C4-2B (cell line): ENCODE data around the gene GRM7.

Experiments
- H3K27ac ChIP-seq: fragments of 450-650 bp; 2 replicates; pipeline ENCODE4 v1.5.1; 2017
- CTCF ChIP-seq: fragments of 450-650 bp; conservative IDR thresholded peaks from 2 replicates; pipeline ENCODE4 v1.5.1; 2017; ENCODE audit warnings: mild to moderate bottlenecking
- ZFX ChIP-seq: fragments of 450-650 bp; IDR thresholded peaks from 2 replicates; pipeline ENCODE4 v1.6.1; 2017

GRM7 gene

GRCh38 chr3:7518026-7518425, 657.1 kb downstream of the GRM7 start:
- no peak overlapping the region for H3K27ac ChIP-seq

GRCh38 chr3:7518456-7518855, 657.5 kb downstream of the GRM7 start:
- H3K27ac ChIP-seq = no peak overlapping the region
- no peak for TF ChIP-seq CTCF
- no peak for TF ChIP-seq ZFX

More at GRCh38 chr3:7518026-7518425, 657.1 kb downstream of the GRM7 start:
- no peak for TF ChIP-seq ZFX
- TF ChIP-seq CTCF = no peak

GRCh38 chr3:7520059-7520458, 659.1 kb downstream of the GRM7 start:
- no peak for TF ChIP-seq CTCF
- no peak for TF ChIP-seq ZFX
- H3K27ac ChIP-seq = no peak overlapping the region

DNA sequence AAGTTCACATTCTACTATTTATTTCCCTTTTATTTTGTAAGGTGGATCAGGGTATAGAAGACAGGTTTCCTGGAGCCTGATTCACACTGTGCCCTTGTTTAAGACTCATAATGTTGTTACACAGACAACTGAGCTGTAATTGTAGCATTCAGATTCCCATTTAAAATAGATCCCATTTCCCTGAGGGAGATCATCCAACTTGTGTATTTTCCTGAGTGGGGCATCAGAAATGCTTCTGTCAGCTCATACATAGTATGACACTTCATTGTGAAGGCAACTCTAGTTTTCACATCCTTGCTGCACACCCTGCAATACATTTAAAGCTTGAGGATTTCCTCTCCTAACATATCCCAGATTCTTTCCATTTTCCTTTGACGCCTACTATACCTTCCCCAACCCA, 659.7 kb downstream of the GRM7 start:
- TF ChIP-seq ZFX (no peak), CTCF (no peak)
- H3K27ac ChIP-seq = no peak overlapping the region

DNA sequence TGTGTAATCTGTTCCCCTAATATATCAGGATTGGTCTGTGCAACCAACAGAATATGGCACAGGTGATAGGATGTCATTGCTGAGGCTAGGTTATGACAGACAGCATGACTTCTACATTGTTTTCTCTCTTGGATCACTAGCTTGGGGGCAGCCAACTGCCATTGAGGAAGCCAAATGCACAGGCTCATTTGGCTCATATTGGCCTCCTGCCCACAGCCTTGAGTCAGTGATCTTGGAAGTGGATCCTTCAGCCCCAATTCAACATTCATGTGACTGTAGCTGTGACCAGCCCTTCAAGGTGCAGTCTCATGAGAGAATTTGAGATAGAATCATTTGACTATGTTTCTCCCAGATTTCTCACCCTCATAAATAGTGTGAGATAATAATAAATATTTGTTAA, 675.6 kb downstream of the GRM7 start:
- H3K27ac ChIP-seq = no peak overlapping the region
- TF ChIP-seq CTCF = no peak
- no peak for TF ChIP-seq ZFX

DNA sequence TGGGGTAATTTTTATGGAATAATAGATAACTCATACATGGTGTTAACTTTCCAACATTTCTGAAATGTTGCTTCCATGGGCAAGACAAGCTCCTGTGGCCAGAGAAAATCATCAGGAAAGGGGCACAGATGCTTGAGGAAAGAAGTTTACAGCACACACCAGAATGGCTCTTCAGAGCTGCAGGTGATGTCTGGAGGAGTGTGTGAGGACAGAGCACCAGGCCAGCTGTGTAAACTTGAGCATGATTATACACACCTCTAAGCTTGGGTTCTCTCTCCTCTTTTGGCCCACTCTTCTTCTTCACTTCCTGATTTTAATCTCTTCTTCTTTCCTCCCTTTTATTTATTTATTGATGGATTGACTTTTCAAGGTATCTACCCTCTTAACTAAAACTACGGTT, 676.0 kb downstream of the GRM7 start:
- H3K27ac ChIP-seq = no peak overlapping the region
- TF ChIP-seq CTCF = no peak
- TF ChIP-seq ZFX = no peak

DNA sequence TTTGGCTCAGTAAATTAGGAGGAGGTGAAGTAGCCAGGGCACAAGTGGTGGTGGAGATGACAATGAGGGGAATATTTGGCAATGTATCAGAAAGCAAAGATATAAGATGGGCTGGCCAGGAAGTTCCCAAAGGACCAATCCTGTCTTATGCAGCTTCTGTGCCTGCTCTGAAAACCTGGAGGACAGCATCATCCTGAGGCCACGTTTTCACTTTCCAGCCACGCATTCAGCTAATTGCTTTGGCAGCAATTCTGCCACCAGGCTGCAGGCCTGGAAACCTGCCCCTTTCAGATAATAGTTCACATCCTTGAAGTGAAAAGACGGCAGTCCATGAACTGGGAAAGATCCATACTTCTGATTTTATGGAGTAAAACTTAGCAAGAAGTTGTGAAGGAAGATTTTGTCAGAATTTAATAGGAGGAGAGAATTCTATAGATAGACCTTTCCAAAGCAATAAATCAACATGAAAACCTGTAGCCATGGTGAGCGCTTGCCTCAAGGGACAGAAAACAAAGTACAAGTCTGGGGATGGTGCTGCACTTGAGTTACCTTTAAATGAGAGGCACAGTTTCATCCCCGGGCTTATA, 682.5 kb downstream of the GRM7 start:
- no peak overlapping the region for H3K27ac ChIP-seq

More for the DNA sequence above, 682.5 kb downstream of the GRM7 start:
- TF ChIP-seq CTCF = no peak
- no peak for TF ChIP-seq ZFX
